TTC549 (cell line): ENCODE measurements around the gene P2RX7.

Experiments used
- FAIRE-seq: peaks from 2 replicates; lab custom pipeline; 2012; peaks lifted over from hg19 to GRCh38; lab: Jason Lieb, UNC

Gene P2RX7

DNA sequence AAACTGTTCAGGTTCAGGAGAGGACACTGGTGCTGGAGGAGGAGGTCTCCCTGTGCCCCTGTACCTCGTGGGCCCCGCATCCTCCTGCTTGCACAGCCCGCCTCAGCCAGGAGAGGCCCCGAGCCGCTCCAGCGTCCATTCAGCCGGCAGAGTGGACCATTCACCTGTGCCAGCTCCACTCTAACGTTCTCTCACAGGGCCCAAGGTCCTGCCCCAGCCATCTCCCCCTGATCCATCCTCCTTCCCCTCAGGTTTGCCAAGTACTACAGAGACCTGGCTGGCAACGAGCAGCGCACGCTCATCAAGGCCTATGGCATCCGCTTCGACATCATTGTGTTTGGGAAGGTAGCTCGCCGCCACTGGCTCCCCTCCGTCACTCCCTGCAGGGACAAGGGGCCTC, 99.5 kb downstream of the P2RX7 start:
- no peak for FAIRE-seq

DNA sequence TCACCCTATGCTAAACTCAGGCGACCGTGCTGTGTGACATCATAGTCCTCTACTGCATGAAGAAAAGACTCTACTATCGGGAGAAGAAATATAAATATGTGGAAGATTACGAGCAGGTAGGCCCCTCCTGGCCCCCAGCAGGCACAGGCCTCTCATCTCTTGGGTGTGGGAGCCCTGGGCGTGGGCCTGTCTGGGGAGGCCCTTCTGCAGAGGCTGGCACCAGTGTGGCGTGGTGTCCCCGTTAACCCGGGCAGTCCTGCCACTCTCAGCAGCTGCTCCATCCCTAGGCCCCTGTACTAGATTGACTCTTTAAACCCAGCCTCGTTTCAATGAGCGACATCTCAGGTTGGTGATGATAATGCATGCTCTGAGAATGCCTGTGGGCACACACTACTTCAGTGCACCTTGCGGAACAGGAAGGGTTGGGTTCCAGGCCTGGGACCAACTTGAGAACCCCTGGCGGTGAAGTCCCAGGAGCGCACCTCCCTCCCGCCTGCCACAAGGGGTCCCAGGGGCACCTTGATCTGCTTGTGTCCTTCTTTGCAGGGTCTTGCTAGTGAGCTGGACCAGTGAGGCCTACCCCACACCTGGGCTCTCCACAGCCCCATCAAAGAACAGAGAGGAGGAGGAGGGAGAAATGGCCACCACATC, 100.4 kb downstream of the P2RX7 start:
- FAIRE-seq, result no peak

DNA sequence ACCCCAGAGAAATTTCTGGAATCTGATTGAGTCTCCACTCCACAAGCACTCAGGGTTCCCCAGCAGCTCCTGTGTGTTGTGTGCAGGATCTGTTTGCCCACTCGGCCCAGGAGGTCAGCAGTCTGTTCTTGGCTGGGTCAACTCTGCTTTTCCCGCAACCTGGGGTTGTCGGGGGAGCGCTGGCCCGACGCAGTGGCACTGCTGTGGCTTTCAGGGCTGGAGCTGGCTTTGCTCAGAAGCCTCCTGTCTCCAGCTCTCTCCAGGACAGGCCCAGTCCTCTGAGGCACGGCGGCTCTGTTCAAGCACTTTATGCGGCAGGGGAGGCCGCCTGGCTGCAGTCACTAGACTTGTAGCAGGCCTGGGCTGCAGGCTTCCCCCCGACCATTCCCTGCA, 100.9 kb downstream of the P2RX7 start:
- no peak for FAIRE-seq

- no peak for FAIRE-seq
These were observed 104.1 kb downstream of the P2RX7 start for GRCh38 chr12:121236776-121237175.

- FAIRE-seq, result no peak
These were observed 104.7 kb downstream of the P2RX7 start for GRCh38 chr12:121237415-121237814.
